Gastrocnemius medialis (tissue), 4 donors: ENCODE data around the gene AGAP1.

Experiments
- POLR2A ChIP-seq, 2 donors: fragments of 450-650 bp; IDR thresholded peaks; one replicate each; pipeline ENCODE4 v1.6.1; 2017; ENCODE audit warnings: antibody characterized with exemption in 2 of 2, mild to moderate bottlenecking in 2 of 2, moderate library complexity in 2 of 2
- TF ChIP-seq, protein P1 (sequence below), 5 experiments: fragments of 450-650 bp in 3 of 5; fragments of 200-600 bp in 2 of 5; sonication (generic) in 2 of 5; IDR thresholded peaks in 4 of 5; conservative IDR thresholded peaks in 1 of 5; 1 replicate in 4 of 5; 2 replicates in 1 of 5; pipeline ENCODE4 v1.5.1; 2016 to 2019; ENCODE audit warnings: antibody characterized with exemption in 5 of 5, mild to moderate bottlenecking in 3 of 5, moderate library complexity in 3 of 5

DNA sequence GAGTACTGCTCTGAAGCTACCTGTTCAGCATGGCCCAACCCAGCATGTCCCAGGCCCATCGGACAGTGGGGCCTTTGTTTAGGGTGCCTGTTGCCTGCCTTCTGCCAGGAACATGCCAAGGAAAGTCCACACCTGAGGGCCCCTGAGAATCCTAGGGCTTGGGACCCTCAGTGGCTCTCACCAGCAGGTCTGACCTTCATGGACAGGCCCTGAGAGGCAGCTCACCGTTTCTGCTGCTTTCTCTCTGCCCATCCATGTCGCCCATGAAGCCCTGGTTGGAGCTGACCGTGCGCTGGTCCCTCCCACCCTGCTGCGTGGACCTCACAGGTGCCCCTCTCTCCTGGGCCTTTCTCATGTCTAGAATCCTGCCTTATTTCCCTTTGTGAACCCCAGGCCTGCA is 550.3 kb downstream of the AGAP1 start:
- TF ChIP-seq, protein P1, sequence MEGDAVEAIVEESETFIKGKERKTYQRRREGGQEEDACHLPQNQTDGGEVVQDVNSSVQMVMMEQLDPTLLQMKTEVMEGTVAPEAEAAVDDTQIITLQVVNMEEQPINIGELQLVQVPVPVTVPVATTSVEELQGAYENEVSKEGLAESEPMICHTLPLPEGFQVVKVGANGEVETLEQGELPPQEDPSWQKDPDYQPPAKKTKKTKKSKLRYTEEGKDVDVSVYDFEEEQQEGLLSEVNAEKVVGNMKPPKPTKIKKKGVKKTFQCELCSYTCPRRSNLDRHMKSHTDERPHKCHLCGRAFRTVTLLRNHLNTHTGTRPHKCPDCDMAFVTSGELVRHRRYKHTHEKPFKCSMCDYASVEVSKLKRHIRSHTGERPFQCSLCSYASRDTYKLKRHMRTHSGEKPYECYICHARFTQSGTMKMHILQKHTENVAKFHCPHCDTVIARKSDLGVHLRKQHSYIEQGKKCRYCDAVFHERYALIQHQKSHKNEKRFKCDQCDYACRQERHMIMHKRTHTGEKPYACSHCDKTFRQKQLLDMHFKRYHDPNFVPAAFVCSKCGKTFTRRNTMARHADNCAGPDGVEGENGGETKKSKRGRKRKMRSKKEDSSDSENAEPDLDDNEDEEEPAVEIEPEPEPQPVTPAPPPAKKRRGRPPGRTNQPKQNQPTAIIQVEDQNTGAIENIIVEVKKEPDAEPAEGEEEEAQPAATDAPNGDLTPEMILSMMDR (IDR thresholded peaks at IDR 0.05 in 4 of 5, conservative IDR thresholded peaks at IDR 0.05 in 1 of 5), result no peak
- TF ChIP-seq POLR2A (IDR thresholded peaks at IDR 0.05), result no peak
